NCI-H1436 (cell line): ENCODE measurements around the gene PIK3AP1.
"Not testable (repeated sequence)": the region's sequence is repeated elsewhere in the genome, so short reads cannot be mapped to it uniquely, and the experiment has no call there.

Experiments used
- DNase-seq: peaks from one replicate; lab custom pipeline; 2025; lab: John Stamatoyannopoulos, UW

Gene PIK3AP1

GRCh38 chr10:96696845-96697425 is 23.4 kb downstream of the PIK3AP1 start:
- no peak for DNase-seq

GRCh38 chr10:96695975-96696634 is 24.2 kb downstream of the PIK3AP1 start:
- DNase-seq = no peak

- DNase-seq = no peak
Measured at GRCh38 chr10:96695366-96695765, 24.9 kb downstream of the PIK3AP1 start.

GRCh38 chr10:96693431-96693830 is 26.9 kb downstream of the PIK3AP1 start:
- DNase-seq = no peak

DNA sequence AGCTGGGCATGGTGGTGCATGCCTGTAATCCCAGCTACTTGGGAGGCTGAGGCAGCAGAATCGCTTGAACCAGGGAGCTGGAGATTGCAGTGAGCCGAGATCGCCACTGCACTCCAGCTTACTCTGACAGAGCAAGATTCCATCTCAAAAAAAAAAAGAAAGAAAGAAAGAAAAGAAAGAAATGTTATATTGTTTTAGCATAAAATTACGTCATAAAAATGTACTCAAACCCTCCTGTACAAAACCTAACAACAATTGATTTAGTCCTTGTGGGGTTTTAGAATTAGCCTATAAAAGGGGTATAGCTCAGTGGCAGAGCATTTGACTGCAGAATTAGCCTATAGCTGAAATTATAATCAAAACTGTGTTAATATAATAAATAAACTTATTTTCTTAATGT is 27.9 kb downstream of the PIK3AP1 start:
- DNase-seq = no peak

DNA sequence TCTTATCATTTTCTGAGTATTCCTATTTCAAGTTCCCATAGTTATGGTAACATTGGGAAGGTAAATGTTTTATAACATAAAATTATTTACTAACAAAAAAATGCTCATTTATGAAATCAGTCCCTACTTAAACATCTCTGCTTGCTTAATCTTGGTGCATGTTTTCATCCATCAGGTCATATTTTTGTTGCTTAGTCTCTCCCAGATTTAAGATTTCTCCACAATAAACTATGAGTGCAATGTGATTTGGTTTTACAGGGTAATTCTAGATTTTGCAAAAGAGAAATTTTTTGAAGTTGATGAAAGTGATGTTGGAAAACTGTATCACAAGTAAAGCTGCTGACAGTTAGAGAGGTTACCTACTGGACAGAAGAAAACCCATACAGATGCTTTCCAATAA is 28.6 kb downstream of the PIK3AP1 start:
- no peak for DNase-seq

- DNase-seq = no peak
Measured at GRCh38 chr10:96690755-96691730, 29.3 kb downstream of the PIK3AP1 start.

- DNase-seq = no peak
Measured at GRCh38 chr10:96688789-96689188, 31.5 kb downstream of the PIK3AP1 start.

DNA sequence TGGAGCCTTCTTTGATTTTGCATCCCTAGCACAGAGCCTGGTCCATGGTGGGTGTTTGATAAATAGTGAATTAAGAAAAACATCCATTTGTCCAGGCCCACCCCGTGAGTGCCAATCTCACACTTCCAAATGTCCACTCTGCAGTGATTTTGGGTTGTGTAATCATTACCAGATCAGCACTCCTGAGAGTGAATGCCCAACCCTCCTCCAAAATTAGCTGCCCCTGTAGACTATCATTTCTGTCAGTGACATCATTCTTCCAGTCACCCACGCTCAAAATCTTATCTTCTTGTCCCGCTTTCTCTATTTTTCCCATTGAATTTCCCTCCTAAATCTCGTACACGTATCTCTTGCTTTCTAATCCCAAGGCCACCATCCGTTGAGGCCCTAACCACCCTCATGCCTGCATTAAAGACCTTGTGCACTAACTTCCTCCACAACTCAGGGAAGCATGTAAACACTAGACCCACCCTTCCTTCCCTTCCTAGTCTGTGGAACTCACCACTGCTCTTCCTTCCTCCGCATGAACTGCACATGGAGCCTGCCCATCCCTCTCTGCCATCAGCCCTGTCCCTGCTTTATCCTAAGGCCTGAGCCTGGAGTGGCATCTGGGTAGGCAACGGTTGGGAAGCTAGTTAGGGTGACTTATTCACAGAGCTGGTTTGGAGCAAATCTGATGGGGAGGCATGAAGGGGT is 32.8 kb downstream of the PIK3AP1 start:
- DNase-seq = no peak

- no peak for DNase-seq
Measured at GRCh38 chr10:96686514-96686913, 33.8 kb downstream of the PIK3AP1 start.

DNA sequence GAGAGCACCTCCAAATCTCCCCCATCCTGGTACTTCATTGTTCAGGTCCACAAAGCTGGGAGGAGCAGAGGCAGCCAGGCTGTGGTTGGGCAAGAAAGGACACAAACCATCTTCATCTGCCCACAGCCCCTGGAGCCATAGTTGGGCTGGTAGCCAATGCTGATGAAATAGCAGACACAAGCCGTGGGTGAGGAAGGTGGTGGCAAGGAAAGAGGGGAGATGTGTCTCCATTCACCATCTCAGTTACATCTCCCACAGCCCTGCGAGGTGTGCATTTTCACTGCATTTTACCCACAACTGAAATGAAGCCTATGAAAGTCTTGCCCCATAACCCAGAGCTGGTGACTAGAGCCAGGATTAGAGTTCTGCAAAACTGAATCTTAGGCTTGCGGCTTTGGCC is 35.0 kb downstream of the PIK3AP1 start:
- no peak for DNase-seq

DNA sequence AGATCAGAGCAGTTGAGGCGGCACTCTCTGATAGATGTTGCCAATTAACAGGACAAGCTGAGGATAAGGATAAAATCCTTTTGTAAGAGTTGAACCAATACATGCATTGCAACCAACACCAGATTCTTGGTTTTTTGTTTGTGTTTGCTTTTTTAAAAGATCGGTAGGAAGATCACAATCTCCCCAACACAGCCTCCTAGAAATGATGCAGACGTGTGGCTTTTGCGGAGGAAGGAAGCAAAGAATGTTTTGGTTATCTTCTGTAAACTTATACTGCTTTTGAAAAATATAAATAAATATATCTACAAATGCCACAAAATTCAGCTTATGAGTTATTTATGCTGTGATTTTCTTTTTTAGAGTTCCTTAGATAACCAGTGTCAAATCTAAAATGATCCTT is 35.5 kb downstream of the PIK3AP1 start:
- no peak for DNase-seq

- DNase-seq = no peak
Measured at GRCh38 chr10:96683710-96684109, 36.6 kb downstream of the PIK3AP1 start.

DNA sequence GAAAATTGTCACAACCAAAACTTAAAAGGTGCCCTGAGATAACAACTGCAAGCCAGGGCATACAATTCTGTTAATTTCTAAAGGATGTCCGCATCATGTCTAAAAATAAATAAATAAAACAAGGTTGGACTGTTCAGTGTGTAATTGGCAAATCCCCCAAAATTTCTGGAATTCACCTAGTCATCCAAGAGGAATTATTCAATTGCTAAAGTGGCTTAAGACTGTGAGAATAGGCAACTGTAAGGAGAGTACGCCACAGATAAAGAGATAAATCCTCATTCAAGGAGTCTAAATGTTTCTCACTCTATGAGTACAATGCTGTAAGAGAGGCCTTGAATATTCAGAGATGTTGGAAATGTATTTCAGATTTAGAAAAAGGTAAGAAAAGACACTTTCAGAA is 37.2 kb downstream of the PIK3AP1 start:
- DNase-seq = no peak

DNA sequence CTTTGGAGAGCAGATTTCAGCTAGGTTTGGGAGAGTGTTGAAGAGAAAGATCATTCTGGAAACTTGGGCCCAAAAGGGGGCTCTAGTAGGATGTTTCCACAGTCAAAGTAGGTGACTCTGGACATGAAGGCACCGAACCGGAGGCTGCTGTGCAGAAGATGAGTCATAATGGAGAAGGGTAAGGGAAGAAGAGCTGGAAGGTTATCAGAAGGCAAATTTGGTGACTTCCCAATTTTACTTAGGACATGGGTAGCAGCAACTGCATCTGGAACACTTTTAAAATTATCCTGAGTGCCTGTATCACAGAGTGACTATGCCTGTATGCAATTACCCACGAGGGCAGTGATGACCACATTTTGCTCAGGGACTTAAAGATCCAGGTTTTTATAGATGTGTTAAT is 38.8 kb downstream of the PIK3AP1 start:
- no peak for DNase-seq

DNA sequence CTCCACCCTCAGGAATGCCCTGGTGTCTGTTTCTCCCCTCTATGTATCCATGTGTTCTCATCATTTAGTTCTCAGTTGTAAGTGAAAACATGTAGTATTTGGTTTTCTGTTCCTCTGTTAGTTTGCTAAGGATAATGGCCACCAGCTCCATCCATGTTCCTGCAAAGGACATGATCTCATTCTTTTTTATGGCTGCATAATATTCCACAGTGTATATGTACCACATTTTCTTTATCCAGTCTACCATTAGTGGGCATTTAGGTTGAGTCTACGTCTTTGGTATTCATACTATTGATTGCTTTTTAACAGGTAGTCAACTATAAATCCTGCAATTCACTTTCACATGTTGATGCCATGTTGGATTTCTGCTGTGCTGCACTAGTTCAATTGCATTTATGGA is 39.9 kb downstream of the PIK3AP1 start:
- DNase-seq = not testable (repeated sequence)

DNA sequence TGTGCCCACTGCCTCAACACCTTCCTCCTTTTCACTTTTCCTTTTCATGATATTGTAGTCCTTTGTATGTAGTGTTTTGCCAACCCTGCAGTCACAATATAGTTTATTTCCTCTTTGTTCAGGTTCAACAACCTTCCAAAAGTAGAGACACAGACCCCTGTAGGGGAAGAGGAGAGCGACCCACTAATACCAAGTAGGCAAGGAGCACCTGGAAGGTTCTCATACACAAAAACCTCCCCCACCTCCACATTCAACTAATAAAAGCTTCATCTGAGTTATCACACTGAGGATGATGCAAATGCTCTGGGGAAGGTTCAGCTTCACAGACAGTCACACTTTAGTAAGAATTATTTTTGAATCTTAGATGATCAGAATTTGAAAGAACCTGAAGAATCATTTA is 41.6 kb downstream of the PIK3AP1 start:
- DNase-seq = no peak

GRCh38 chr10:96676272-96677112 is 43.8 kb downstream of the PIK3AP1 start:
- no peak for DNase-seq

DNA sequence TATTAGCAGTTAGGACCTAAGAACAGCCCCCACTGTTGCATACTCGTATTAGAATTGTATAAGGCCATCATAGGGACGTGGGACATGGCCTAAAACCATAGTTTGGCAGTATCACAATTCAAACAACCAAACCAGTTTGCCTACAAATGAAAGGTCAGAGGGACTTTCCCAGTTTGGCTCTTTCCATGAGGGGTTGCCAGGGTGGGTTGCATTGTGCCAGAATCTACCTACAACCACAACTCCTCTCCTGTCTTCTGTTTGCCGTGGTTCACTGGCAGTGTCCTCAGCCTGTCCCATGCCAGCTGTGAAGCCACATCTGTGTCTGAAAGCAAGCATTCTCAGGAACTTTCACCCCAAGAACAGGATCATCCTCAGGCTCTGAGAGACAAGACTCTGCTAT is 44.5 kb downstream of the PIK3AP1 start:
- DNase-seq = no peak

DNA sequence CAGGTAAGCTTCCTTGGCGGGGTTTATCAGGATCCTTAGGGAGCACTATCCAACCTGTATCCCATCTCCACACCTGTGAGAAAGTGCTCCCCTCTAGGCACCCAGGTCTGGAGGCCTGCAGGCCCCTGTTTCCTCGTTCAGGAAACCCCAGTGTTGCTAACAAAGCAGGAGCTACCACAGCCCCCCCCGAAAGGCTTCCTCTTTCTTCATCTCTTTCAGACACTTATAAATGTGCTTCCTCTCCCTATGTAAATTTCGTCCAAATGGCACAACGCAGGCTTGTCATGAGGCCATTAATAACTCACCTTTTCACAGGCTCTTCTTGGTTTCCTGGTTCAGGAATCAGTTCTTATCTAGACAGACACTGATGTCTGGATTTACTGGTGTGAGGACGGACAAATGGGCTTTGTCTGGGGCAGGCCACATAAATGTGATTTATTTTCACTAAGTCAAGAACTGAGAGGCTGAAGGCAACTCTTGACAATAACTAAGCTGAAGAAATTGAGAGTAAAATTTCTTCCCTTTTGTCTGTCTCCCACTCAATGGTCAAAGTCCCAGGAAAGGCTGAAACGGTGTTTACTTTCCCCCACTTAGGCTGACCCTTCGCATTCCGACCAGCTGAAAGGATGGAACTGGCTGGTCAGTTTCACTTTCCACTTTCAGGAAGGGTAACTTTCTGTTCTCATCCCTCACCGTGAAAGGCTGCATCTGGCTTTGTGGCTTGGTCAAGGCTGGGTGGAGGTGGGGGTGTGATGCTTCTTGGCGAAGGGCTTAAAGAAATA is 46.8 kb downstream of the PIK3AP1 start:
- no peak for DNase-seq
